ENCODE measurements around the gene SPIN1.

SPIN1 gene

GRCh38 chr9:88388886-88389605 lies 802 bp downstream of the SPIN1 start:
- peak; percentile 1 to 3 for DNase-seq (ENCODE audit: low read depth in 2 of 2)

GRCh38 chr9:88390371-88390990 lies 2.2 kb downstream of the SPIN1 start:
- DNase-seq (ENCODE audit: low read depth in 2 of 2): no peak

GRCh38 chr9:88391236-88391635 lies 3.0 kb downstream of the SPIN1 start:
- DNase-seq (ENCODE audit: low read depth in 2 of 2): no peak

GRCh38 chr9:88391921-88392320 lies 3.7 kb downstream of the SPIN1 start:
- DNase-seq (ENCODE audit: low read depth in 2 of 2): no peak

DNA sequence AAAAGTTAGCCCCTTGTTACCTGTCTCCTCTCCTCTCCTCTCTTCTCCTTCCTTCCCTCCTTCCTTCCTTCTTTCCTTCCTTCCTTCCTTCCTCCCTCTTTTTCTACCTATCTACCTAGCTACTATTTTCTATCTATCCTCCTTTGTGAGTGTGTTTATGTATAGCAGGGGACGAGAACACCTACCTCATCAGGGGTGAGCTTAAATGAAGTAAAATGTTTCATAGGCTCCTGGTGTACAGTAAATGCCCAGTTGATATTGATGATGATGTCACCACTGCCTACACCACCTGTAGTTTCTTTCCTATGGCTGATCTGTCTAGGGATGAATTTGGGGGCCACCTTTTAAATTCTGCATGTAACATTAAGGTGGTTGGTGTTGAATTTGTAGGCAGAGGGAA lies 4.3 kb downstream of the SPIN1 start:
- DNase-seq (ENCODE audit: low read depth in 2 of 2): no peak

DNA sequence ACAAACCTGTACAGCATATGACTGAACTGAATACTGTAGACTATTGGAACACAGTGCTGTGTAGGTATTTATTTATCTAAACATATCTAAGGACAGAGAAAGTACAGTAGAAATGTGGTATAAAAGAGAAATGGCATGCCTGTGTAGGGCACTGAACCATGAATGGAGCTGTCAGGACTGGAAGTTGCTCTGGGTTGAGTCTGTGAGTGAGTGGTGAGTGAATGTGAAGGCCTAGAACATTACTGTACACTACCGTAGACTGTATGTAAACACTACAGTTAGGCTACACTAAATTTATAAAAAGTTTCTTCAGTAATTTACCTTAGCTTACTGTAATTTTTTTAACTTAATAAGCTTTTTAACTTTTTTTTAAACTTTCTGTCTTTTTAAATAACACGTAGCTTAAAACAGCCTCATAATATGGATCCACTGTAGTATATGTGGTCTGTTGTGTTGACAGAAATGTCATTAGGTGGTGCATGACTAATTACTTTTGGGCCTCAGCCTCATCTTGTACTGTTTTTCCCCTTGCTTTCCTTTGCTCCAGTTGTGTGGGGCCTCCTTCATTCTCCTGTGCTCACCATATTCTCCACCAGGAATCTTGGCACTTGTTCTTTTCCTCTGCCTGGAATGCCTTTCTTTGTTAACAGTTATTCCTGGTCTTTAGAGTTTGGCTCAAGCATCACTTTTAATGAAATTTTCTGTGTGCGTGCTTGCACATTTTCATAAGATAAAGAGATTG lies 8.8 kb downstream of the SPIN1 start:
- no peak for DNase-seq (ENCODE audit: low read depth in 2 of 2)

DNA sequence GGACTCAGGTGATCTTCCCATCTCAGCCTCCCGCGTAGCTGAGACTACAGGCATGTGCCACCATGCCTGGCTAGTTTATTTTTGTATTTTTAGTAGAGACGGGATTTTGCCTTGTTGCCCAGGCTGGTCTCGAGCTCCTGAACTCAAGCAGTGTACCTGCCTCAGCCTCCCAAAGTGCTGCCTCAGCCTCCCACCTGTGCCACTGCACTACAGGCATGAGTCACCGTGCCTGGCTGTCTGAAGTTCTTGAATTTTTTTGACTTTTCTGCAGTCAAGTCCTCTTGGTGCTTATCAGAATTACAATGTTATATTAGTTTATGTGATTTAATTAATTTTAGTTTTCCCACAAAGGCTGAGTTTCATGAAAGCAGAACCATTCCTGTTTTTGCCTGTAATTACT lies 9.8 kb downstream of the SPIN1 start:
- no peak for DNase-seq (ENCODE audit: low read depth in 2 of 2)

GRCh38 chr9:88399966-88400365 lies 11.7 kb downstream of the SPIN1 start:
- no peak for DNase-seq (ENCODE audit: low read depth in 2 of 2)

DNA sequence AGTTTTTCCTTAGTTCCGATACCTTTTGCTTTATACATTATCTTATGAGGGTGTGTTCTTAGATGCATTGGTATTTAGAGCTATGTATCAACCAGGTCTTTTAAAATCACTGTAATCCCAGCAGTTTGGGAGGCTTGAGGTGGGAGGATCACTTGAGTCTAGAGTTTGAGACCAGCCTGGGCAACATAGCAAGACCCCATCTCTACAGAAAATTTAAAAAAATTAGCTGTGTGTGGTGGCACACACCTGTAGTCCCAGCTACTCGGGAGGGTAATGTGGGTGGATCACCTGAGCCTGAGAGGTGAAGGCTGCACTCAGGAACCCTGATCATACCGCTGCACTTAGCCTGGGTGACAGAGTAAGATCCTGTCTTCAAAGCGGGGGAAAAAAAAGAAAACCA lies 15.1 kb downstream of the SPIN1 start:
- DNase-seq (ENCODE audit: low read depth in 2 of 2): no peak

DNA sequence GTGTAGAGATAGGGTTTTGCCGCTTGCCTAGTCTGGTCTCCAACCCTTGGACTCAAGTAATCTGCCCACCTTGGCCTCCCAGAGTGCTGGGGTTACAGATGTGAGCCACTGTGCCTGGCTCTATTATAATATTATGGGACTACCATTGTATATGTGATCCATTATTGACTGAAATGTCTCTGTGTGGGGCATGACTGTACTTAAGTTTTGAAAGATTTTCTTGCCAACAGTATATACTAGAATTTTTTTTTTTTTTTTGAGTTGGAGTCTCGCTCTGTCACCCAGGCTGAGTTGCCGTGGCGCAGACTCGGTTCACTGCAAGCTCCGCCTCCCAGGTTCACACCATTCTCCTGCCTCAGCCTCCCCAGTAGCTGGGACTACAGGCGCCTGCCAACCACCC lies 17.8 kb downstream of the SPIN1 start:
- no peak for DNase-seq (ENCODE audit: low read depth in 2 of 2)

GRCh38 chr9:88411471-88411870 lies 23.2 kb downstream of the SPIN1 start:
- no peak for DNase-seq (ENCODE audit: low read depth in 2 of 2)

DNA sequence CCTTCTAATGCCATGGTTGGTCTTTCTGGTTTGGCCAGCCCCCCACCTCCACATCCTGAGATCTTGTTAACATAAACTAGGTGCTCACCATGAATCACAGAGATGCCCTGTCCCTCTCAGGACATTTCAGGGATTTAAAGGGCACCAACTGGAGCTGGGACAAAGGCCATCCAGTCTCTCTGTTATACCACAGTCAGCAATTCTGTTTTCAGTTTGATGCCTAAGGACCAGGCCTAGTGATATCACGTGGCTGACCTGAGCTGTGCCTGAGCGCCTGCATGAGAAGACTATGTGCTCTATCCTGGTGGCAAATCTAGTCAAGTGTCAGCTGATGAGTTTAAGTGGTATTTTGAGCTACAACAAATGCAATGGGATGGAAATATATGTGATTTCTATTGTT lies 26.1 kb downstream of the SPIN1 start:
- no peak for DNase-seq (ENCODE audit: low read depth in 2 of 2)

DNA sequence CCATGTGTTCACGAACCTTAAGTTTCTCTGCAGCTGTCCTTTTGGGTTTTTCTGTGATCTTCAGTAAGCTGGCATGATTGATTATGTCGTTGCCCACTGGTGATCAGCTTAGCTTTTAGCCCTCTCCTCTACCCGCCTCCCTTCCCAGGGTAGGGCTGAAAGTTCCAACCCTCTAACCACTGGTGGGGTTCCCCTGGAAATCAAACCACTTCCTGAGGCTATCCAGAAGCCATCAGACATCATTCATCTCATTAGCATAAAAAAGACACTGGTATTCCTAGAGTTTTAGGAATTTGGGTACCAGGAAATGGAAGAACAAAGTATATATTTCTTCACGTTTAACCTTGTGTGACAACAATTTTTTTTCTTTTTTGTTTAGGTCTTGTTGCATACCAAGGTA lies 29.8 kb downstream of the SPIN1 start:
- no peak for DNase-seq (ENCODE audit: low read depth in 2 of 2)

GRCh38 chr9:88418715-88419540 lies 30.7 kb downstream of the SPIN1 start:
- DNase-seq (ENCODE audit: low read depth in 2 of 2): no peak

DNA sequence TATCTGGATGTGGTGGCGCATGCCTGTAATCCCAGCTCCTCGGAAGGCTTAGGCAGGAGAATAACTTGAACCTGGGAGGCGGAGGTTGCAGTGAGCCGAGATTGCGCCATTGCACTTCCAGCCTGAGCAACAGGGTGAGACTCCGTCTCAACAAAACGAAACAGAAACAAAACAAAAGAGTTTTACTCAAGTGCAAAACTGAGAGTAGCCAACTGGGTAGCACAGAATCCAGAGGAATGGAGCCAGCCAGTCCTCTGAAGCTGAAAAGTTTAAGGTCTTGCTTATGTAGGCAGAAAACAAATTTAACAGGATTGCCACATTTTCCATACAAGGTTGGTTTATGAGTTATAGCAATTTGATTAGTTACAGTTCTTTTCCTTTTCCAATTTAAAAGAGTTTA lies 32.0 kb downstream of the SPIN1 start:
- DNase-seq (ENCODE audit: low read depth in 2 of 2): no peak

DNA sequence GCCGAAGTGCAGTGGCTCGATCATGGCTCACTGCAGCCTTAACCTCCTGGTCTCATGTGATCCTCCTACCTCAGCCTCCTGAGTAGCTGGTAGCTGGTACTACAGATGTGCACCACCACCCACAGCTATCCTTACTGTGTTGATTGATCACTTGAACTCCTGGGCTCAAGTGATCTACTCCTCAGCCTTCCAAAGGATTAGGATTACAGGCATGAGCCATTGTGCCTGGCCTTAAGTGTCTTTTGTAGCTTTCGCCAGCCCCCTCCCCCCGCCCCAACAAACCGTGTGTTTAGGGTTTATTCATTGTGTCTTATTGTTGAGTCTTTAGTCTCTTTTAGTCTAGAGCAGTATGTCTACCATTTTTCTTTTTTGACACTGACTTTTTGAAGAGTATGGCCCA lies 33.1 kb downstream of the SPIN1 start:
- no peak for DNase-seq (ENCODE audit: low read depth in 2 of 2)

DNA sequence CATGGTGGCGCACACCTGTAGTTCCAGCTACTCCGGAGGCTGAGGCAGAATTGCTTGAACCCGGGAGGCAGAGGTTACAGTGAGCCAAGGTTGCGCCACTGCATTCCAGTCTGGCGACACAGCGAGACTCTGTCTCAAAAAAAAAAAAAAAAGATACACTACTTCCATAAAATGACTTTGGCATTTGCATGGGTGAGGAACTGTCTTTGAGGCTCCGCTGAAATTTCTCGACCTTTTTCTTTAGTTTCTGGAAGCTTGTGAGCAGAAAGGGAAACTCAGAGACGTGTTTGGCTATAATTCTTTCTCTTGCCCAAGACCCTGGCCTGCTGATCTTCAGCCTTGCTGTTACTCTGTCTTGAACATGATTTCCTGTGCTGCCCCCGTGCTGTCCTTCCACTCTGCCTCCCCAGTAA lies 37.3 kb downstream of the SPIN1 start:
- DNase-seq (ENCODE audit: low read depth in 2 of 2): no peak

DNA sequence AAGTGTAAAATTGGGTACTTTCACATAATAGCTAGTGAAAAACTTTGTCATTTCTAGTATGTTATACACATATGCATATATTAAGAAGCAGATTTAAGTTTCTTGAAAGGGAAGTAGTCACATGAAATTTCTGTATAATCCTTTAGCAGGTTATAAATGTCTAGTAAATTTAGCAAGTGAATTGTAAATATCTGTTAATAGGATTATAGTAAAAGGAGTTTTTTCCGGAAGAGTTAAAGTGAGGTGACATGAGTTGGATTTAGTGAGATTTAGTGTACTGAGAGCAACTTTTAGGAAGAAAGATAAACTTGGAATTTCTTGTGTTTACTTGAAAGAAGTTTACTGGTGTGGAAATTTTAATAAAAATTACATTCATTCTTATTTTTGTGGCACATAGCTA lies 38.4 kb downstream of the SPIN1 start:
- DNase-seq (ENCODE audit: low read depth in 2 of 2): no peak

DNA sequence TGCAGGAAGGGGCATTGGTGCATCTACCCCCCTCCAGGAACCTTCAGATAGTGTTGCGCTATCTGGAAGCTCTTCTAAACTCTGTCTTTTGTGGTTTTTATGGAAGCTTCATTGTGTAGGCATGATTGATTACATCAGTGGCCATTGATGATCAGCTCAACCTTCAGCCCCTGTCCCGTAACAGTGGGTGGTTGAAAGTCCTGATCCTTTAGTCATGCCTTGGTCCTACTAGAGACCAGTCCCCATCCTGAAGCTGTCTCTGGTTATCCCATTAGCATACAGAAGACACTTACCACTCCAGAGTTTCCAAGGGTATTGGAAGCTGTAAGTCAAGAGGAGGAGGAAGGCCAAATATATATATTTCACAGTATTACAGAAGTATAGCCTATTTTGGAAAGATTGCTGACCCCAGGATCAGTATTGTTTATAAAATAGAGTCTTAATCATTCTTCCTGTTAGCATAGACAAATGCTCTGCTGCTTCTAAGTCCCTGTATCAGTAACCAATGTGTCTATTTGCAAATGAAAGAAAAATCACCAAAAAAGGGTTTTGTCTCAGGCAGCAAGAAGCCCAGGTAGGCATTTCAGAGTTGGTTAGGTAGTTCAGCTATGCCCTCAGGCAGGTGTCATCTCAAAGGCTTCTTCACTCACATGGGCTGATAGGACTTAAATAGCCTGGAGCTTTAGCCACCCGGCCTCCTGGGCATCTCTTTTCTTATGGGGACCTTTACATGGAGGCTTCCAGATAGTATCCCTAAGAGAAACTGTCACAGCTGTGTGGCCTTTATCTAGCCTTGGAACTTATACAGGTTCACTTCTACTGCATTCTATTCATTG lies 41.6 kb downstream of the SPIN1 start:
- DNase-seq (ENCODE audit: low read depth in 2 of 2): no peak

- DNase-seq (ENCODE audit: low read depth in 2 of 2): no peak
Observed at GRCh38 chr9:88433583-88434255, 45.5 kb downstream of the SPIN1 start.

DNA sequence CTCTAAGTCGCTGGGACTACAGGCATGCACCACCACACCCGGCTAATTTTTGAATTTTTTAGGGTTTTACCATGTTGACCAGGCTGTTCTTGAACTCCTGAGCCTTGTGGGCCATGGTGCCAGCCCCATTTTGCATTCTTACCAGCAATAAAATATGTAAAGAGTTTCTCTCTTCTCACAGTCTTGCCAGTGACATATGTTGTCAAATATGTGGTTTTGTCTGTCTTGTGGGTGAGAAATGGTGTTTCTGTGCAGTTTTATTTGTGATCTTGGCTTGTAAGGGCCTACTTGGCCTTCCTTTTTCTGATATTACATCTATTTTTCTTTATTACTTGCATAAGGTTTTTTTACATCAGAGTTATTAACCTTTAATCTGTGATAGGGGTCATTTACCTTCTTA lies 47.1 kb downstream of the SPIN1 start:
- no peak for DNase-seq (ENCODE audit: low read depth in 2 of 2)

Data from stimulated activated CD8-positive, alpha-beta memory T cell treated with anti-CD3 and anti-CD28 coated beads, Interleukin-7, amount 100 ng/mL, for 1 hour (primary cell).